ENCODE measurements around the gene ADAMTSL2.

Gene ADAMTSL2

DNA sequence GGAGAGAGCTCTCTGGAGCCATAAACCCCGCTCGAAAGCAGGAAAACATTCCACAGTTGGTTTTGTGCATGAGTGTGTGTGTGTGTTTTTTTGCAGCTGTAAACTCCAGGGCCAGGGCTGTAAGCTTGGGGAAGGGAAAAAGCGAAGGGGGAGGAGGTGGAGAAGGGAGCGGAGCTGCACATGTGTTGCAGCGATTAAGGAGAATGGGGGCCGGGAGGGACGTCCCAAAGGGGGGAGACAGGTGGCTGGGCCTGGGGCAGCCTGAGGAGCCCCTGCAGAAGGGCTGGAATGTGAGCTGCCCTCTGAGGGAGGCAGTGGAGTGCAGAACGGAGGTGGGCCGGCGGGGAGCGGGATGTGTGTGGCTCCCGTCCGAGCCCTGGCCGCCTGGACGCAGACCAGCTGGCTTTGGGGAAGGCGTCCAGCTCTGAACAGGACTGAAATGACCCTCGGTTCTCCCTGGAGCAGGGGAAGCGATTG, 7.0 kb upstream of the ADAMTSL2 start:
- H3K9me3 Mint-ChIP-seq, result no peaks in the 10 kb centered on the region
- no peaks in the 10 kb centered on the region for H3K36me3 Mint-ChIP-seq (ENCODE audit: low read depth)
- DNase-seq, result peak; percentile 56
- H3K4me1 Mint-ChIP-seq, result peaks cover 85% of the 10 kb centered on the region
- TF ChIP-seq, protein P1, sequence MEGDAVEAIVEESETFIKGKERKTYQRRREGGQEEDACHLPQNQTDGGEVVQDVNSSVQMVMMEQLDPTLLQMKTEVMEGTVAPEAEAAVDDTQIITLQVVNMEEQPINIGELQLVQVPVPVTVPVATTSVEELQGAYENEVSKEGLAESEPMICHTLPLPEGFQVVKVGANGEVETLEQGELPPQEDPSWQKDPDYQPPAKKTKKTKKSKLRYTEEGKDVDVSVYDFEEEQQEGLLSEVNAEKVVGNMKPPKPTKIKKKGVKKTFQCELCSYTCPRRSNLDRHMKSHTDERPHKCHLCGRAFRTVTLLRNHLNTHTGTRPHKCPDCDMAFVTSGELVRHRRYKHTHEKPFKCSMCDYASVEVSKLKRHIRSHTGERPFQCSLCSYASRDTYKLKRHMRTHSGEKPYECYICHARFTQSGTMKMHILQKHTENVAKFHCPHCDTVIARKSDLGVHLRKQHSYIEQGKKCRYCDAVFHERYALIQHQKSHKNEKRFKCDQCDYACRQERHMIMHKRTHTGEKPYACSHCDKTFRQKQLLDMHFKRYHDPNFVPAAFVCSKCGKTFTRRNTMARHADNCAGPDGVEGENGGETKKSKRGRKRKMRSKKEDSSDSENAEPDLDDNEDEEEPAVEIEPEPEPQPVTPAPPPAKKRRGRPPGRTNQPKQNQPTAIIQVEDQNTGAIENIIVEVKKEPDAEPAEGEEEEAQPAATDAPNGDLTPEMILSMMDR (IDR thresholded peaks at IDR 0.05), result no peak
- peaks cover 6% of the 10 kb centered on the region for H3K27me3 Mint-ChIP-seq (ENCODE audit: low read depth, poor library complexity)
- H3K27ac Mint-ChIP-seq, result no peak overlapping the region
- H3K4me3 Mint-ChIP-seq, result peak overlapping the region; percentile 26

DNA sequence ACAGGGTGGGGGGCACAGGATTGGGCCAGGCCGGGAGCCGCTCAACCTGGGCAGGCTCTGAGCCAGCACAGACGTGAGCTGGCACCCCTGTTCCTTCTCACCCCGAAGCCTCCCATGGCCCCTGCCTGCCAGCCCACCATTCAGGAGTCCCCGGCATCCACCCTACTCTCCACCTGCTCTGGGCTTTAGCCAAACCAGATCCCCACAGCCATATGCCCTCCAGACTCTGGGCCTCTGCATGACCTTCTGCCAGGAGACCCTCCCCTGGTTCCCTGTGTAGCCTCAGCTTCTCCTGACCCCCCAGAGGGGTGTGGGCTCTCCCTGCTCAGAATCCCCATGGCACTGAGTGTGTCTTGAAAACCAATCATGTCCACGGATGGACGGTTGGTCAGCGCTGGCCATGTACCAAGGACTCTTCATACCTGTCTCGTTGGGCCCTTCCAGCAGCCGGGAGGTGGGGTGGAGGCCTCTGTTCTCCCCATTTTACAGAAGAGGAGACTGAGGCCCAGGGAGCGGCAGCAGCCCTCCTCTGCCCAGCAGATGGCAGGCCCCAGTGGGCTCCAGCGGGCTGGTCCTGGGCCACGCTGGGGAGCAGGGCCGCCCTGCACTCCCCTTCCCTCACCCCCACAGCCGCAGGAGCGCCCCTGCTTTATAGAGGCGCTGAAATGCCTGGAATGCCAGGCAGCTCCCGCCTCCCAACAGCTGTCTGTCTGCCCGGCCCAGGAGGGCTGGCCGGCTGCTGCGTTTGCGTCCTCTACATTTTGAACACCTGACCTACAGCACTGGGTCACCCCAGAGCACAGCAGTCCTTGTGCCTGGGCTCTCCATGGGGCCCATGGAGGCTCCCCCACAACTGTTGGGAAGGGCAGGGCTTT, 6.3 kb upstream of the ADAMTSL2 start:
- TF ChIP-seq, protein P1 (IDR thresholded peaks at IDR 0.05), result no peak
- Mint-ChIP-seq H3K27me3 (ENCODE audit: low read depth, poor library complexity) (peaks cover 6% of the 10 kb centered on the region), H3K27ac (no peak overlapping the region), H3K4me1 (peaks cover 85% of the 10 kb centered on the region), H3K36me3 (ENCODE audit: low read depth) (no peaks in the 10 kb centered on the region), H3K9me3 (no peaks in the 10 kb centered on the region), H3K4me3 (no peak overlapping the region)
- DNase-seq, result no peak

DNA sequence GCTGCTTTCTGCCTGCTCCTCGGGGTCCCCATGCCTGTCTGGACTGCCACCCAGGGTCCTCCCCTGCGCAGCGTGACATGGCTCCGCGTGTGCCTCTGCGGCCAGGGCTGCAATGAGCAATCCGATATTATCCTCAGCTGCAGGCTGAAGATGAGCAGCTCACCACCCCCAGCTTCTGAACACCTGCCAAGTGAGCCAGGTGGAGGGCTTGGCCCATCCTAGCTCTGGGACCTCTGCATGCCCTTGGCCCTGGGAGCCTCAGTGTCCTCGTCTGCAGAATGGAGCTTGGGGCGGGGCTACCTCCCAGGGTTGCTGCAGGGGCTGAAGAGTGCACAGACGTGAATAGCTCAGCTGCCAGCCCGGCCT, 5.6 kb upstream of the ADAMTSL2 start:
- DNase-seq, result no peak
- Mint-ChIP-seq H3K27ac (no peak overlapping the region), H3K4me3 (no peak overlapping the region), H3K9me3 (no peaks in the 10 kb centered on the region), H3K36me3 (ENCODE audit: low read depth) (no peaks in the 10 kb centered on the region), H3K4me1 (peaks cover 84% of the 10 kb centered on the region), H3K27me3 (ENCODE audit: low read depth, poor library complexity) (peaks cover 6% of the 10 kb centered on the region)
- TF ChIP-seq, protein P1 (IDR thresholded peaks at IDR 0.05), result no peak

DNA sequence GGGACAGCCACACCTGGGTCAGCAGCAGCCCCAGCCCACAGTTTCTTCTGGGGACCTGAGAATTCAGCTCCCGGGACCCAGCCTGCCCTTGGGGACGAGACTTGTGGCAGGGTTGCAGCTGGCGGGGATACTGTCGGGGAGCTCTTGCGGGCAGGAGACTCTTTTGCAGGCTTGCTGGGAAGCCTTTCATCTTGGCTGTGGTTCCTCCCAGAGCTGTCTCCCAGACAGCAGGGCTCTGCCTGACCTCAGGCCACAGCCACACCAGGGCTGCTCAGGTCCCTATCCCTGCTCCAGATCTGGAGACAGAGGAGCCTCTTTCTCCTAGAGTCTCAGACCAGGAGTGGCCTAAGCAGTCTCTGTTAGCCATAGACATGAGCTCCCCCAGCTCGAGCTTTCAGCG, 5.0 kb upstream of the ADAMTSL2 start:
- no peak overlapping the region for H3K4me3 Mint-ChIP-seq
- H3K36me3 Mint-ChIP-seq (ENCODE audit: low read depth), result no peaks in the 10 kb centered on the region
- H3K27ac Mint-ChIP-seq, result no peak overlapping the region
- DNase-seq, result no peak
- TF ChIP-seq, protein P1 (IDR thresholded peaks at IDR 0.05), result no peak
- H3K4me1 Mint-ChIP-seq, result peaks cover 82% of the 10 kb centered on the region
- peaks cover 9% of the 10 kb centered on the region for H3K27me3 Mint-ChIP-seq (ENCODE audit: low read depth, poor library complexity)
- H3K9me3 Mint-ChIP-seq, result no peaks in the 10 kb centered on the region

DNA sequence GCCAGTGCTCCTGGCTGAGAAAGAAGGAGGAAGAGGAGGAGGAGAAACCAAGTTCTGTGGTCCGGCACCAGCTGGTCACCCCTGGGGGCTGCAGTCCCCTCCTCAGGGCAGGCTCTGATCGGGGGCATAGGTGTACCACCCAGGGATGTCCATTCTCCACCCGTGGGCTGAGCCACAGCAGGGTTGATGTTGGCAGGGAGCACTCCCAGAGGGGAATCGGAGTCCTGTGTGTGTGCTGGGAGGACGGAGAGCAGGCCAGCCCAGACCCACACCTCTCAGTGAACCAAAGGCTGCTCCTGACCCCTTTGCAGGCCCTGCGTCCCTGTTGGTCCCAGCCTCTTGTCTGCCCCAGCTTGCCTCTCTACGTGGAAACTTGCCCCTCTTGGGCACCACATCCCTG, 4.6 kb upstream of the ADAMTSL2 start:
- H3K4me3 Mint-ChIP-seq, result no peak overlapping the region
- H3K27me3 Mint-ChIP-seq (ENCODE audit: low read depth, poor library complexity), result peaks cover 9% of the 10 kb centered on the region
- H3K9me3 Mint-ChIP-seq, result no peaks in the 10 kb centered on the region
- DNase-seq, result no peak
- TF ChIP-seq, protein P1 (IDR thresholded peaks at IDR 0.05), result no peak
- no peaks in the 10 kb centered on the region for H3K36me3 Mint-ChIP-seq (ENCODE audit: low read depth)
- H3K4me1 Mint-ChIP-seq, result peaks cover 78% of the 10 kb centered on the region
- no peak overlapping the region for H3K27ac Mint-ChIP-seq

DNA sequence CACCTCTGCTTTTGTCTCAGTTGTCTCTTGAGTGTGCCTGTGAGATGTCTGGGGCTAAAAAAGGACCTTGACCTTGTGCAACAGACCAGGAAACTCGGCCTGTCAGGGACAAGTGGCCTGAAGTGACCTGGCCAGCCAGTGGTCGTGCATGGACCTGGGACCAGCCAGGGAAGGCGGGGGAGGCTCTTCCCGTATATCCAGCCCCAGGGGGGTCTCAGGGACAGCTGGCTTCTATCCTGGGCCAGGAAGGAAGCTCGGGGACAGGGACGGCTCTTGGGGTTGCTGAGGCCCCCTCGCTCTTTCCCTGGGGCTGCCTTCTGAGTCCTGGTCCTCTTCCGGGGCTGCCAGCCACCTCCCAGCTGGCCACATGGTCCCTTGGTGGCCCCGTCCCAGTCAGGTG, 3.2 kb upstream of the ADAMTSL2 start:
- H3K27ac Mint-ChIP-seq, result no peak overlapping the region
- H3K4me1 Mint-ChIP-seq, result peaks cover 75% of the 10 kb centered on the region
- no peak for DNase-seq
- H3K4me3 Mint-ChIP-seq, result no peak overlapping the region
- H3K27me3 Mint-ChIP-seq (ENCODE audit: low read depth, poor library complexity), result peaks cover 6% of the 10 kb centered on the region
- no peaks in the 10 kb centered on the region for H3K9me3 Mint-ChIP-seq
- H3K36me3 Mint-ChIP-seq (ENCODE audit: low read depth), result no peaks in the 10 kb centered on the region
- TF ChIP-seq, protein P1 (IDR thresholded peaks at IDR 0.05), result no peak

Measured in nephron progenitor cell (in vitro differentiated cells).